H9 (cell line): ENCODE measurements around the gene SEC23A. TPM values are rescaled to one million over a fixed set of nuclear protein-coding genes. Genes with fewer than 3 reads are reported as not detected.

Experiments used
- DNase-seq: peaks from one replicate; pipeline ENCODE4 v3.0.0-alpha.2; 2017
- H2AFZ ChIP-seq: one replicate; pipeline ENCODE4 v1.6.1; 2013; ENCODE audit warnings: mild to moderate bottlenecking, low read length, control low read depth, moderate library complexity
- H2AK5ac ChIP-seq: 2 replicates; pipeline ENCODE4 v1.6.1; 2013; ENCODE audit warnings: low read length, control low read depth, mixed read lengths; ENCODE audit not compliant: insufficient read length
- H2BK120ac ChIP-seq: one replicate; pipeline ENCODE4 v1.6.1; 2013; ENCODE audit warnings: low read depth, mild to moderate bottlenecking, low read length, control low read depth, inconsistent platforms; ENCODE audit not compliant: poor library complexity, severe bottlenecking
- H2BK12ac ChIP-seq: 2 replicates; pipeline ENCODE4 v1.6.1; 2013; ENCODE audit warnings: low read length, control low read depth, mixed read lengths, low read depth; ENCODE audit not compliant: insufficient read length
- H2BK15ac ChIP-seq: 2 replicates; pipeline ENCODE4 v1.6.1; 2013; ENCODE audit warnings: low read depth, low read length, control low read depth
- H2BK20ac ChIP-seq: one replicate; pipeline ENCODE4 v1.6.1; 2013; ENCODE audit warnings: low read depth, mild to moderate bottlenecking, low read length, control low read depth, inconsistent platforms; ENCODE audit not compliant: poor library complexity, severe bottlenecking
- H2BK5ac ChIP-seq: 2 replicates; pipeline ENCODE4 v1.6.1; 2013; ENCODE audit warnings: low read length, control low read depth, mixed read lengths; ENCODE audit not compliant: insufficient read length
- H3K14ac ChIP-seq: 2 replicates; pipeline ENCODE4 v1.6.1; 2013; ENCODE audit warnings: low read length, control low read depth; ENCODE audit not compliant: insufficient read depth
- H3K18ac ChIP-seq: 2 replicates; pipeline ENCODE4 v1.6.1; 2013; ENCODE audit warnings: low read depth, mild to moderate bottlenecking, mixed read lengths, low read length, control low read depth; ENCODE audit not compliant: insufficient read length
- H3K23ac ChIP-seq: 2 replicates; pipeline ENCODE4 v1.6.1; 2013; ENCODE audit warnings: low read length, control low read depth, mixed read lengths, low read depth; ENCODE audit not compliant: insufficient read length
- H3K23me2 ChIP-seq: 2 replicates; pipeline ENCODE4 v1.6.1; 2013; ENCODE audit warnings: low read depth, mild to moderate bottlenecking, mixed read lengths, low read length, control low read depth; ENCODE audit not compliant: insufficient read length, poor library complexity, severe bottlenecking
- H3K27ac ChIP-seq: 2 replicates; pipeline ENCODE4 v1.5.1; 2013; ENCODE audit warnings: low read length, control low read depth, mixed read lengths, low read depth; ENCODE audit not compliant: insufficient read length
- H3K27me3 ChIP-seq: 2 replicates; pipeline ENCODE4 v1.6.1; 2013; ENCODE audit warnings: low read length, control low read depth, inconsistent platforms; ENCODE audit not compliant: insufficient read depth
- H3K4ac ChIP-seq: 2 replicates; pipeline ENCODE4 v1.6.1; 2013; ENCODE audit warnings: low read depth, mild to moderate bottlenecking, control low read depth, inconsistent platforms, low read length, moderate library complexity
- H3K4me1 ChIP-seq: 2 replicates; pipeline ENCODE4 v1.6.1; 2013; ENCODE audit warnings: low read length, control low read depth, inconsistent platforms; ENCODE audit not compliant: insufficient read depth
- H3K4me2 ChIP-seq: 2 replicates; pipeline ENCODE4 v1.6.1; 2013; ENCODE audit warnings: low read length, control low read depth, mixed read lengths; ENCODE audit not compliant: insufficient read length, insufficient read depth
- H3K56ac ChIP-seq: 2 replicates; pipeline ENCODE4 v1.6.1; 2013; ENCODE audit warnings: low read depth, mild to moderate bottlenecking, mixed read lengths, low read length, control low read depth; ENCODE audit not compliant: insufficient read length
- H3K79me1 ChIP-seq: 2 replicates; pipeline ENCODE4 v1.6.1; 2013; ENCODE audit warnings: low read depth, mild to moderate bottlenecking, moderate library complexity, low read length, control low read depth, inconsistent platforms; ENCODE audit not compliant: insufficient read depth, poor library complexity, severe bottlenecking
- H3K79me2 ChIP-seq: 2 replicates; pipeline ENCODE4 v1.6.1; 2013; ENCODE audit warnings: low read length, control low read depth, inconsistent platforms; ENCODE audit not compliant: insufficient read depth
- H3K9ac ChIP-seq: 2 replicates; pipeline ENCODE4 v1.6.1; 2013; ENCODE audit warnings: low read length, control low read depth, mixed read lengths; ENCODE audit not compliant: insufficient read length; ENCODE audit errors: extremely low read depth
- H3K9me3 ChIP-seq: one replicate; pipeline ENCODE4 v1.6.1; 2013; ENCODE audit warnings: low read depth, low read length, inconsistent platforms; ENCODE audit not compliant: control insufficient read depth
- H3T11ph ChIP-seq: one replicate; pipeline ENCODE4 v1.6.1; 2013; ENCODE audit warnings: mild to moderate bottlenecking, low read length, control low read depth, inconsistent platforms
- H4K20me1 ChIP-seq: one replicate; pipeline ENCODE4 v1.6.1; 2013; ENCODE audit not compliant: control insufficient read depth, insufficient read length, insufficient read depth
- H4K5ac ChIP-seq: 2 replicates; pipeline ENCODE4 v1.6.1; 2013; ENCODE audit warnings: low read depth, mild to moderate bottlenecking, mixed read lengths, low read length, control low read depth; ENCODE audit not compliant: insufficient read length
- H4K8ac ChIP-seq: replicated peaks from 2 replicates; pipeline ENCODE4 v1.6.1; 2013; ENCODE audit warnings: low read length, control low read depth, mixed read lengths, low read depth; ENCODE audit not compliant: insufficient read length
- H4K91ac ChIP-seq: 2 replicates; pipeline ENCODE4 v1.6.1; 2013; ENCODE audit warnings: low read depth, mild to moderate bottlenecking, moderate library complexity, mixed read lengths, low read length, control low read depth; ENCODE audit not compliant: insufficient read length
- H3K27ac Mint-ChIP-seq, 3 experiments: 2 replicates in 2 of 3; 3 replicates in 1 of 3; pipeline ENCODE4 v1.8.0; 2020 to 2021; ENCODE audit warnings: mixed read lengths in 3 of 3, mild to moderate bottlenecking in 1 of 3, moderate library complexity in 1 of 3
- H3K27me3 Mint-ChIP-seq: 2 replicates; pipeline ENCODE4 v1.8.0; 2021; ENCODE audit warnings: low read depth, mild to moderate bottlenecking, moderate library complexity, mixed read lengths
- H3K36me3 Mint-ChIP-seq, 3 experiments: 2 replicates in 2 of 3; 3 replicates in 1 of 3; pipeline ENCODE4 v1.8.0; 2020 to 2021; ENCODE audit warnings: low read depth in 3 of 3, mixed read lengths in 3 of 3; ENCODE audit not compliant: insufficient read depth in 1 of 3
- H3K4me1 Mint-ChIP-seq, 2 experiments: 2 replicates each; pipeline ENCODE4 v1.8.0; 2020; ENCODE audit warnings: mixed read lengths in 2 of 2
- H3K4me3 Mint-ChIP-seq, 2 experiments: 2 replicates in 1 of 2; 3 replicates in 1 of 2; pipeline ENCODE4 v1.8.0; 2020 to 2021; ENCODE audit warnings: mild to moderate bottlenecking in 2 of 2, mixed read lengths in 2 of 2, moderate library complexity in 1 of 2
- H3K9me3 Mint-ChIP-seq, 2 experiments: 2 replicates in 1 of 2; 3 replicates in 1 of 2; pipeline ENCODE4 v1.8.0; 2020; ENCODE audit warnings: mild to moderate bottlenecking in 2 of 2, mixed read lengths in 2 of 2, moderate library complexity in 1 of 2
- WGBS: extraction: QIAGEN DNeasy Blood & Tissue Kit; methylation state at CpG from one replicate; pipeline ENCODE4 v1.1.7; 2013; ENCODE audit warnings: missing lambda C conversion rate, low lambda C conversion rate, mixed read lengths; ENCODE audit not compliant: insufficient read length; ENCODE audit errors: extremely low coverage; 5-methylcytosine and 5-hydroxymethylcytosine counted together
- total RNA-seq: library from RNA; stranded (reverse); gene quantifications from 2 replicates; pipeline ENCODE4 v1.2.1, GENCODE V29; 2021
- TF ChIP-seq, protein P1 (sequence below): fragments of 200-600 bp; sonication (generic); conservative IDR thresholded peaks from 3 replicates; pipeline ENCODE4 v1.8.0; 2021; ENCODE audit warnings: antibody characterized with exemption, mild to moderate bottlenecking

The SEC23A gene
- total RNA-seq, 1 experiment from 2014 or later: 55.3 TPM

DNA sequence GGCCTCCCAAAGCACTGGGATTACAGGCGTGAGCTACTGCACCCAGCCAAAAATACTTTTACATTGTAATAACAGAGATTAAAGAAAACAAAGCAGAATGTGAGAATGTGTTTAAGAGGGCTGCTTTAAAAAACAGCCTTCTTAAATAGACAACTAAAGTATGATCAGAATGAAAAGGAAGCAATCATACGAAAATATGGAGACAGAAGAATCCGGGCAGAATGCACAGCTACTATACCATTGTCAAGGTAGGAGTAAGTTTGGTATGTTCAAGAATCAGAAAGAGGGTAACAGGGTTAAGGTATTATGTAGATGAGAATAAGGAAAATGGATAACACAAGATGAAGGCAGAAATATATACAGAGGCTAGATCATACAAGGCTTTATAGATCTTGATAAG, 8.5 kb downstream of the SEC23A start:
- Histone ChIP-seq H4K91ac (no peak overlapping the region), H3K23me2 (no peaks in the 10 kb centered on the region), H2AK5ac (no peak overlapping the region), H3K4me1 (peaks cover 3% of the 10 kb centered on the region; the same call in 1 of the 2 replicates), H3K9ac (no peak overlapping the region), H2BK15ac (no peak overlapping the region), H3K4me2 (no peak overlapping the region), H3K23ac (no peak overlapping the region), H4K20me1 (no peaks in the 10 kb centered on the region), H3K27ac (no peak overlapping the region), H4K8ac (no peak overlapping the region), H3K18ac (no peak overlapping the region), H2BK5ac (no peak overlapping the region), H2BK12ac (no peak overlapping the region), H2BK120ac (no peak overlapping the region), H3T11ph (no peak overlapping the region), H2AFZ (no peak overlapping the region), H4K5ac (no peak overlapping the region), H3K4ac (no peak overlapping the region), H3K56ac (no peak overlapping the region), H3K79me2 (no peaks in the 10 kb centered on the region), H3K14ac (no peak overlapping the region), H3K27me3 (no peaks in the 10 kb centered on the region), H2BK20ac (no peak overlapping the region), H3K9me3 (no peaks in the 10 kb centered on the region), H3K79me1 (no peaks in the 10 kb centered on the region)
- Mint-ChIP-seq H3K27me3 (no peaks in the 10 kb centered on the region), H3K9me3 (no peaks in the 10 kb centered on the region), H3K27ac (peak overlapping the region in 1 of 3 experiments; percentile 1; a peak in 1 of 7 replicates), H3K36me3 (peaks cover 23 to 55% (median 47%) of the 10 kb centered on the region in 3 experiments; a peak in 6 of 7 replicates), H3K4me3 (no peak overlapping the region), H3K4me1 (peaks cover 11 to 13% of the 10 kb centered on the region in 2 experiments)
- TF ChIP-seq, protein P1, sequence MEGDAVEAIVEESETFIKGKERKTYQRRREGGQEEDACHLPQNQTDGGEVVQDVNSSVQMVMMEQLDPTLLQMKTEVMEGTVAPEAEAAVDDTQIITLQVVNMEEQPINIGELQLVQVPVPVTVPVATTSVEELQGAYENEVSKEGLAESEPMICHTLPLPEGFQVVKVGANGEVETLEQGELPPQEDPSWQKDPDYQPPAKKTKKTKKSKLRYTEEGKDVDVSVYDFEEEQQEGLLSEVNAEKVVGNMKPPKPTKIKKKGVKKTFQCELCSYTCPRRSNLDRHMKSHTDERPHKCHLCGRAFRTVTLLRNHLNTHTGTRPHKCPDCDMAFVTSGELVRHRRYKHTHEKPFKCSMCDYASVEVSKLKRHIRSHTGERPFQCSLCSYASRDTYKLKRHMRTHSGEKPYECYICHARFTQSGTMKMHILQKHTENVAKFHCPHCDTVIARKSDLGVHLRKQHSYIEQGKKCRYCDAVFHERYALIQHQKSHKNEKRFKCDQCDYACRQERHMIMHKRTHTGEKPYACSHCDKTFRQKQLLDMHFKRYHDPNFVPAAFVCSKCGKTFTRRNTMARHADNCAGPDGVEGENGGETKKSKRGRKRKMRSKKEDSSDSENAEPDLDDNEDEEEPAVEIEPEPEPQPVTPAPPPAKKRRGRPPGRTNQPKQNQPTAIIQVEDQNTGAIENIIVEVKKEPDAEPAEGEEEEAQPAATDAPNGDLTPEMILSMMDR: no peak
- no peak for DNase-seq
- WGBS: no CpG with 5 or more reads among the region's 3 CpGs
